ENCODE measurements around the gene TOP2B.

The TOP2B gene

DNA sequence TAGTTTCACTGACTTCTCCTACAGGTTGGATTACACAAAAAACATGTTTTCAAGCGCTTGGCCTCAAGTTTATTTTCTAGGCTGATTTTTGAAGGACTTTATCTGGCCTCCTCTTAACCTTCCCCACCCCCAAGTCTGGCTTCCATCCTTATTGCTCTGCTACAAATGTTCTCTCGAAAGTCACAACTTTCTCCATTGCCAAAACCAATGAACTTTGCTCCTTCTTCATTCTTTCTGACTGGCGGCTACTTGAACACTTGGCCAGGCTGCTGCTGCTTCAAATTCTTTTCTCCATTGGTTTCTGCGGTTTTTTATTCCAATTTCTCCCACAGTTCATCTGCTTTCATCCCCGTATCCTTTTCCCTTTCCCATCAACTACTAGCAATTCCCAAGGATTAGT, 106.6 kb downstream of the TOP2B start:
- DNase-seq (ENCODE audit: low spot score): no peak

DNA sequence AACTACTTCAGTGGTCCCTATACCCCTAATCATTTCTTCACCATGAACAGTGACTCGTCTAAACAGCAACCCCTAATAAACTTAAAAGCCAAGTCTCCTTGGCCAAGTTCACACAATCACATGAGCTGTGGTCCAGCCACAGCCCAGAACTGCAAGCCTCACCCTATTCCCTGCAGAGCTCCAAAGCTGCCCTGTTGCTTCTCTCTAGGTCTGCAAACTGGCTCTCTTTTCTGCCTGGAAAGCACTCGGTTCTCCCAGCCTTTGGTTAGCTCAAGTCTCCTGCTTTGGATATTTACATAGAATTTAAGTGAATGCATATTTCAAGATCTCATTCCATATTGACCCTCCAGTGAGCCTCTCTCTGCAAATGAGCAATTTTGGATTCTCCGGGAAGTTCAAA, 107.0 kb downstream of the TOP2B start:
- DNase-seq (ENCODE audit: low spot score): no peak

DNA sequence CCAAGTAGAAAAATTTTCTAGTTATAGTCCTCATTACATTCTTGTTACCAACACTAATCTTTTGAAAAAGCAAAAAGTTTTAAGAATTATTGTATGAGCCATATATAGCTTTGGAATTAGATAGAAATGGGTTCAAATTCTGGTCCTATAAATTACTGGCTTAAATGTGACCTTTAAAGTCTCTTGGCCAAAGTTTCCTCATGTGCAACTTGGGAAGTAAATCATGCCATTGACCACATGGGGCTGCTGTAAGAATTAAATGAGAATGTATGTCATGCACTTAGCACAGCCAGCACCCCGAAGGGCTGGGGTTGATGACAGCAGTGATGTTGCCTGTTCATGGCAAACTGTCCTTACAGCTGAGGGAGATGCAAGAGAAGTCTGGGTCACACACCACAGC, 108.3 kb downstream of the TOP2B start:
- no peak for DNase-seq (ENCODE audit: low spot score)

DNA sequence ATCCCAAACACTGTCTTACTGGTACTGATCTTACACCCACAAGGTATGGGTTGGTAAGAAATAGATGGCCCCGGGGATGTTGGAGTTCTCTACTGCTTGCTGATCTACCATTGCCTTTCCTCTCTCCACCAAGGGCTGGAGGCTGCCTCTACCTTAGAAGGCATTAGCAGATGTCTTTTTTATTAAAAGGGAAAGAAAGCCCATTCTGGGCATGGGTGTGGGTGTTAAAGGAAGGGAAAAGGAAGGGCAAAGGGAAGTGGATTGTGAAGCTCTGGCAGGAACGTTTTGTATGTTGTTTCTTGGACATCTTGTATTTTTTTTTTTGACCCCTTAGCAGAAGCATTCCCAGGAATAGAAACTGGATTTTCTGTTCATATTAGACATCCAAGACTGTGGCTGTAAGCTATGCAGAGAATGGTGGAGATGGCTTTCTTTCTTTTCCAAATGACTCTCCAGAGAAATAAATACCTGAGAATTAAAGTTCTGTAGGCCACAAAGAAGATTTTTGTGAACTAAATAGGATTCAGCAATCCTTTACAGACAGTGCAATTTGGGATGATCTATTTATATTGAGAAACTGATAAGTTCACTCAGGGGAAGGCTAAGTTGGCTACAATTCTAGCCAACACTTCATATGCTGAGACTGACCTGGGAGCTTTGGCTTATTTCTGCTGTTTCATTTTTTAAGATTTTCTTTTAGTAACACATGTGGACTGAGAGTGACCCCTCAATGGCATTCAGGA, 108.8 kb downstream of the TOP2B start:
- no peak for DNase-seq (ENCODE audit: low spot score)

DNA sequence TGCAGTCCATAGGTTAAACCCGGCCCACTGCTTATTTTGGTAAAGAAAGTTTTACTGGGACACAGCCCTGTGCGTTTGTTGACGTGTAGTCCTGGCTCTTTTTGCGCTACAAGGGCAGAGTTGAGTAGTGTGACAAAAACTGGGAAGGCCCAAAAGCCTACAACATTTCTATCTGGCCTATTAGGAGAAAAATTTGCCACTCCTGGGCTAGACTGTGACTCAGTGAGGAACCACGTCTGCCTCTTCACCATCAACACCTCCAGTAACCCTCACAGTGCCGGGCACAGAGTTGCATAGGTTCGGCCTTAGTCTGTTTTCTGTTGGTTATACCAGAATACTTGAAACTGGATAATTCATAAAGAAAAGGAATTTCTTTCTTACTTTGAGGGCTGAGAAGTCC, 110.3 kb downstream of the TOP2B start:
- DNase-seq (ENCODE audit: low spot score): no peak

DNA sequence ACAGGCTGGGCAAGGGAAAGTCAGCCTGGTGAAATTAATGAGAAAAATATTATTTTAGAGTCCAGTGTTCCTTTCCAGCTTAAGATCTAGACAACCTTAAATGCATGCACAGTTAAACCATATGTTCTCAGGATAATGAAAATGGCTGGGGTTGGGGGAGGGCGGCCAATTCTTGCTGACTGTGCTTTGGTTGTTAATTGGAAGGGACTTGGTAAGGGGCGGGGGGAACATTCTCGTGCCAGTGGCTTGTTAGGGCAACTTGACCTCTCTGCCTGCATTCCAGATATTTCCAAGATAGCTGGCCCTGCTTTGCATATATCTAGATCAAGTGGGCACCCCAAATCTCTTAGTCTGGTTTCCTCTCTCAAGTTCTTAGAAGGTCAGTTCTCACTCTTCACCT, 112.5 kb downstream of the TOP2B start:
- DNase-seq (ENCODE audit: low spot score): no peak

DNA sequence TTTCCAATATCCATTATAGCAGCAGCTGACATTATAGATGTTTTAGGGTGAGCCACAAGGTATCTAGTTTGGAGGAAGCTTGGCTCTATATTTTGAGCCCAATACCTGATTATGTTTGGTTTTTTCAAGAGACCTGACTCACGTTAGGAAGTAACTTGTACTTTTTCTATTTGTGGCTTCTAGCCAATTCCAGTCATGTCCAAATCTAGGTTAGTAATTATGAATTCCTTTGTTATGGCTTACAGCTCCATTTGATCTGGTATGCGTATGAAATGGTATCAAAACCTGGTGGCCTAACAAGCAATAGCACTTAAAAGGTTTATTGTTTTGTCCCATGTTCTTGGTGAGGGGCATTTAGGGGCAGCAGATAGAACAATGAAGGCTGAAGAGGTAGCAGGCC, 115.9 kb downstream of the TOP2B start:
- no peak for DNase-seq (ENCODE audit: low spot score)

DNA sequence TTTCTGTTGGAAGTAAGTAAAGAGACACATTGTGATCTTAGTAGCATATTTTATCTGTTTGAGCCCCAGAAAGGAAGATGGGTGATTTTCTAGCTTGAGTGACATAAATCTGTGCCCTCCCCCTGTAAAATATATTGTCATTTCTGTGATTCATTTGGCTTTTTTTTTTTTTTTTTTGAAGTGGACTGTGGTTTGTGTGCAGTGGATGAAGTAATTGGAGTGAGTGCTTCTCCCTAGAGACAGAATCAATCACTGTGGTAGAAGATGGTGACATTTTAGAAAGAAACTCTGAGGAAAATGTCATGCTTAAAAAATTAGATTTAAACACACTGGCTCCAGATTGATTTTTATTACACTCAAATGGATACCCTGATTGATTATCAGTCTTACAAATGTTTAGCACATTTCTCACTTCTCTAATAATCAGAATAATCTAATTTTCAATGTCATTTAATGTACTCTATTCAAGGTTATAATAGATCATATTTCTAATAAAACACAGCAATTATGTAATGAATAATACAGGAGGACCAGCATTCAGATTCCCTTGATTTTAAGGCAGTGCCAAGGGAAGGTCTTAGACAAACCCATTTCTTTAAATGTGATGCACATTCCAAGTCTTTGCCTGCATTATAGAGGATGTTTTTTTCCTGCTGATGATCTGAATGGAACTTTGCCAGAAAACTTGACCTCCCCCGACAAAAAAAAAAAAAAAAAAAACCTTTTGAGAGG, 116.6 kb downstream of the TOP2B start:
- no peak for DNase-seq (ENCODE audit: low spot score)
